NCI-H146 treated with DMSO at 0.1 percent for 48 hours (cell line): ENCODE measurements around the gene LYPD3.
"Not testable (repeated sequence)": the region's sequence is repeated elsewhere in the genome, so short reads cannot be mapped to it uniquely, and the experiment has no call there.

Experiments used
- DNase-seq: peaks from one replicate; lab custom pipeline; 2025; ENCODE audit not compliant: unreplicated experiment; lab: John Stamatoyannopoulos, UW

The LYPD3 gene

GRCh38 chr19:43462785-43463380 is 2.5 kb downstream of the LYPD3 start:
- no peak for DNase-seq

- no peak for DNase-seq
Measured at GRCh38 chr19:43462383-43462782, 3.0 kb downstream of the LYPD3 start.

DNA sequence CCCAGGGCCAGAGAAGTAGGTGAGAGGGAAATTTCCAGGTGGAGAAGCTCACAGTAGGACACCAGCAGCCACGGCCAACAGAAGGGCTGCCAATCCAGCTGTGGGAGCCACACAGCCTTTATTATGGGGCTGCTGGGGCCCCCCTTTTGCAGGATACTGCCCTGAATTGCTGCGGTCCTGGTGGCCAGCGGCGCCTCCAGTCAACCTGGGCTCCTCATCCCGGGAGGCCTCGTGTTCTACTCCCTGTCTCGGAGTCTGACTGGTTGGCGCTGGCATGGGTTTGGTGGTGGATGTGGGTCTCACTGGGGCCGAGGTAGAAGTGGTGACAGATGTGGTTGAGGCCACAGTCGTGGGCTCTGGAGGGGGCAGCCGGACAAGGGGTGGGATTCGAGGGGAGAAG is 4.1 kb downstream of the LYPD3 start:
- no peak for DNase-seq

GRCh38 chr19:43460362-43461016 is 4.9 kb downstream of the LYPD3 start:
- no peak for DNase-seq

DNA sequence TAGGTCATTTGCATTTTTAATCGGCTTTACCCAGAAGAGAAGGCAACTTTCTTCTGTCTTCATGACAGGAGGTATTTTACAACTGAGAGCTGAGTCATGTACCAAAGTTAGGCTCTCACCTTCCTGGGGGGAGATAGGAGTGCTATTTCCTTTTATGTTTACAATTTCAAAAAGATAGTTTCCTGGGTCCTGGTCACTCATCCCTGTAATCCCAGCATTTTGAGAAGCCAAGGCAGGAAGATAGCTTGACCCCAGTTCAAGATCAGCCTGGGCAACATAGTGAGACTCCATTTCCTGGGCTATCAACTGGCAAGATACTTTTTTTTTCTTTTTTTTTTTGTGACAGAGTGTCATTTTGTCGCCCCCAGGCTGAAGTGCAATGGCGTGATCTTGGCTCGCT is 7.6 kb downstream of the LYPD3 start:
- DNase-seq, result no peak

GRCh38 chr19:43455321-43456113 is 9.9 kb downstream of the LYPD3 start:
- DNase-seq, result no peak

DNA sequence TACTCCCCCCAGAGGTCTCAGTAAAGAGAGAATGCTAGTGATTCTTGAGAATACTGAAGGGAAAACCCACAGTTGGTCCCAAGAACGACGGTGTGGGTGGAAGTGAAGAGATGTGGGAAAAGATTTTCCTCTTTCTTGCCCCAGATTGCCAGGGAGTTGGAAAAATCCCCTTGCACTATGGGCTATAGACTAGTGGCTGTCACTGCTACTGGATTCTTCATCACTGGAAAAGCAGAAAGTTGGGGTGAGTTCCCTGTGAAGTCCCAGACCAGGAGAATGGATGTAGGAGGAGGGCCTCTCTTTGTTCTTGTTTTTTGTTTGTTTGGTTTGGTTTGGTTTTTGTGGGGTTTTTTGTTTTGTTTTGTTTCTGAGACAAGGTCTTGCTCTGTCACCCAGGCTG is 11.4 kb downstream of the LYPD3 start:
- no peak for DNase-seq

- no peak for DNase-seq
Measured at GRCh38 chr19:43452582-43452981, 12.8 kb downstream of the LYPD3 start.

- DNase-seq, result no peak
Measured at GRCh38 chr19:43450545-43450997, 14.8 kb downstream of the LYPD3 start.

DNA sequence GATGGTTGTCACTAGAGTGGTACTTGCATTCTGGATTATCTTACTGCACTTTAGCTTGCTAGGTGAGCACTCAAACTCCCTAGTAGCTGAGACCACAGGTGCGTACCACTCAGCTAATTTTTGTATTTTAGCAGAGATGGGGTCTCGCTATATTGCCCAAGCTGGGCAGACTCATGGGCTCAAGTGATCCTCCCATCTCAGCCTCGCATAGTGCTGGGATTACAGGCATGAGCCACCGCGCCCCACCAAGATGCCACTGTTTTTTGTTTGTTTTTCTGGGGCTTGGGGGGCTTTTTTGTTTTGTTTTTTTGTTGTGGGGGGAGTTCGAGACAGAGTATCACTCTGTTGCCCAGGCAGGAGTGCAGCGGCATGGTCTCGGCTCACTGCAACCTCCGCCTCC is 17.8 kb downstream of the LYPD3 start:
- DNase-seq, result no peak

DNA sequence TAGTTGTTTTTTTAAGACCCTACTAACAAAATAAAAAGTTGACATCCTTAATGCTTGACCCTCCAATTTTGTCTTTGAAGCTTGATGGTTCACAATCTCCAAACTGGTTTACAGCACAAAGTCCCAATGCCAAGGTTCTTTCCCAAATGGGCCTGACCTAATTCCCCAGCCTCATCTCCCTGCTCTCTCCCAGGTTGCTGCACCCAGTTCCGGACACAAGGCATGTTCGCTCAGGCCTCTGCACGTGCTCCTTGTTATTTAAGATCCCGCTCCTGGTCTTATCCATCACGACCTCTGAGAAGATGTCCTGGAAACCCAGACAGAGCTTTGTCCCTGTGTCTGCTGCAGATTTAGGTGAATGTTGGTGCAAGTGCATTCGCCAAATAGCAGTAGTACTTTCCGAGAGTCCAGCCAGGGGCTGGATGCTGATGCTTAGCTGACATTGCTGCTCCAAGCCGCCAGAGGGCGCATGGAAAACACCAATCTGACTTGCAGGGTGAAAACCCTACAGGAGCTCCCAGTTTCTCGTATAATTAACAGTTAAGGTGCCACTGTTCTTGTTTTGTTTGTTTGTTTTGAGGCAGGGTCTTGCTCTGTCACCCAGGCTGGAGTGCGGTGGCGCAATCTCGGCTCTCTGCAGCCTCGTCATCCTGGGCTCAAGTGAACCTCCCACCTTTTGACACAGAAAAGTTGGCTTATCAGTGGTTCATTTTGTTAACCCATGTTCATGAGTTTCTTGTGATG is 18.5 kb downstream of the LYPD3 start:
- peak; percentile 48 for DNase-seq

DNA sequence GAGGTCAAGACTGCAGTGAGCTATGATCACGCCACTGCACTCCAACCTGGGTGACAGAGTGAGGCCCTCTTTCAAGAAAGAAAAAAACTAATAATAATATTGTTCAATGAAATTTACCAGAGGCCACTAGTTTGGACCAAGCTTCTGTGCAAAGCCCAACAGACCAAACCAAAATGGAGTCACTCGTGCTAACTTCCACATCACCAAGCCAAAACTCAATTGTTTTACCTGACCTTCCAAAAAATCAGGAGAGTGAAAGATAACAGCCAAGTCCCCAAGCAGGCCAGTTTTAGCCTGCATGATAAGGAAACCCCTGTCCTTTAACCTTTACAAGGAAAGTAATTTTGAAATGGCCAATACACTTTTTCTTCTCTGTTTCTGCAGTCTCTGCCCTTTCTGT is 20.0 kb downstream of the LYPD3 start:
- DNase-seq, result no peak

- DNase-seq, result no peak
Measured at GRCh38 chr19:43444531-43445287, 20.7 kb downstream of the LYPD3 start.

DNA sequence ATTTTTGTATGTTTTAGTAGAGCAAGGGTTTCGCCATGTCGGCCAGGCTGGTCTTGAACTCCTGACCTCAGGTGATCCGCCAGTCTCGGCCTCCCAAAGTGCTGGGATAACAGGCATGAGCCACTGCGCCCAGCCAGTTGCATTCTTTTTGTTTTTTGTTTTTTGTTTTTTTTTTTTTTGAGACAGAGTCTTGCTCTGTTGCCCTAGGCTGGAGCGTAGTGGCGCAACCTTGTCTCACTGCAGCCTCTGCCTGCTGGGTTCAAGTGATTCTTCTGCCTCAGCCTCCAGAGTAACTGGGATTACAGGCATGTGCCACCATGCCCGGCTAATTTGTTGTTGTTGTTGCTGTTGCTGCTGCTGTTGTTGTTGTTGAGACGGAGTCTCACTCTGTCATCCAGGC is 21.3 kb downstream of the LYPD3 start:
- not testable (repeated sequence) for DNase-seq

GRCh38 chr19:43441716-43442115 is 23.7 kb downstream of the LYPD3 start:
- DNase-seq, result no peak

DNA sequence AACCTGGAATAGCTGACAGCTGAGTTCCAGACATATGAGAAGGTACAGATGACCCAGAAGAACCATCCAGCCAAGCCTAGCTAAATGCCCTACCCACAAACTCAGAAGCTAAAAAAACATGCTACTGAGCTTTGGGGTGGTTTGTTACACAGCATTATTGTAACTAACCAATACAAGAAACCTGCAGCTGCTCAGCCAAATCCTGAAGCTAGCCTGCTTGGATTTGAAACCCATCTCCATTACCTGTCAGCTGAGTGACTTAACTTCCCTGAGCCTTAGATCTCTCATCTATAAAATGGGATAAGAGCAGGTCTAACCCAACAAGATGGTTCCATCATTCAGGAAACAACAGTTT is 25.7 kb downstream of the LYPD3 start:
- no peak for DNase-seq

DNA sequence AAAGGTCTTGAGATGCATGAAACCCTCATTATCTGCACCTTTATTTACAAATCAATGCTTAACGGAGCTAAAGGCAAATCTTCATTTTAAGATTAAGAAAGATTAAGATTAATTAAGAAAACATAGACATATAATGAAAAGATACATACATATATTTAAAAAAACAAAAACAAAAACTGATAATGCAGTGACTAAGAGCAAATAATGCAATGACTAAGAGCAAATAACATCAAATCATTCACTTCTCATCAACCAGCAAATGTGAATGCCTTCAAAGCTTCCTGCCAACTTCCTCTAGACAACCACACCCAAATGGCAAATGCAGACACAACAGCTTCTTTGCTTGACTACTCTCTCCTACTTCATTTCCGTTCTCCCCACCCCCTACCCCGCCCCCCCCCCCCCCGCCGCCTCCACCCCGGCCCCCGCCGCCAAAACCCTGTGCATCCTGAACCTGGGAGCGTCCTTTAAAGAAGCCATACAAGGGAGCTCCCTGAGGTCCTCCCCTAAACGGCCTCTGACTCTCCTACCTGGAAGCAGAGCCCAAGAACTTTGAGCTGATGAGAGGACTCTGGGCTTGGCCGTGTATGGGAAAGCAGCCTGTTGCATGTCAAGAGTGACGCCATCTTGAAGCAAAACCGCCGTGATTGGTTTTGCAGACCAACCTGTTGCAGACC is 26.2 kb downstream of the LYPD3 start:
- DNase-seq, result no peak

DNA sequence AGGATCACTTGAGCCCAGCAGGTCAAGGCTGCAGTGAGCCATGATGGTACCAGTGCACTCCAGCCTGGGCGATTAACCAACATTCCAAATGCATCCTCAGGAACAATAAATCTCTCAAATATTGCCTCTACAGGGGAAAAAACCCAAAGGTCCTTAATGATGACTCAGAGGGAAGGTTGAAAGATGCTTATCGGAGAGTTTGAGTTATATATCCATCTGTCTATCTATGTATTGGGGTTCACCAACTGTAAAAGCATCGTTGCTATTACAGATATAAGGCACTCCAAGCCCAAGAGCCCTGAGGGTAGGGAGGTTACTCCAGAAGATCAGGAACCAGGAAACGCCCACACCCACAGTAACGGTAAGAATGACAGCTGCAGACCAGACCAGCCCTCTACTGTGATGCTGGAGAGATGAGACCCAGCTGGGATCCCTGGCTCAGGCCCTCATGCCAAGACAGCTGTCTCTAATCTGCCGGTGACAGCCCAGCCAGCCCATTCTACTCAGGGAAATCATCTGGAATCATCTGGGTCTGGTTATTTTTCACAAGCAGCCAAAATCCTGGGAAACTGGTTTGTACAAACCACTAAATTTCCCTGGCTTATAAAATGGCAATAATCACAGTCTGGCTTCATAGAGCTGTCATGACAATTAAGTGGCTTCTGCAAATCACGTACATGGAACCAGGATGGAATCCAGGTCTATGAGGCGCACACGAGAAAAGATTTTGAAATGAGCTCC is 26.9 kb downstream of the LYPD3 start:
- DNase-seq, result no peak

GRCh38 chr19:43437712-43438111 is 27.7 kb downstream of the LYPD3 start:
- no peak for DNase-seq

DNA sequence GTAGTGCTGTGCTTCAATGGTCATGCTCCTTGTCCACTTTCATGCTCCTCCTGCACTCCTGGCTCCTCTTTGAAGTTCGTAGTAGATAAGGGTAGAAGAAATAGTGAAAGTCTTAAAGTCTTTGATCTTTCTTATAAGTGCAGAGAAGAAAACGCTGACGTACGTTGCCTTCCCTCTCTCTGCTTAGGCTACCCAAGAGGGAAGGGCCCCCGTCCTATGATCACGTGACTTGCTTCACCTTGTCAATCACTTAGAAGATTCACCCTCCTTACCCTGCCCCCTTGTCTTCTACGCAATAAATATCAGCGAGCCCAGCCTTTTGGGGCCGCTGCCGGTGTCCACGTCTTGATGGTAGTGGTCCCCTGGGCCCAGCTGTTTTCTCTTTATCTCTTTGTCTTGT is 28.1 kb downstream of the LYPD3 start:
- DNase-seq, result not testable (repeated sequence)
